PC-9 (cell line): ENCODE measurements around the gene SAMD11. TPM values are rescaled to one million over a fixed set of nuclear protein-coding genes. Genes with fewer than 3 reads are reported as not detected.
A peak's percentile ranks its signal among the peaks of the same experiment; 100 is the strongest.

Experiments used
- BruUV-seq: library from RNA; stranded (reverse); fragments of 400-500 nt; replicated peaks from 2 replicates; lab custom pipeline; 2021; lab: Mats Ljungman, UMichigan
- CTCF ChIA-PET: fragments of 300-600 bp; sonication (Branson Sonifier 250); formaldehyde crosslinking; loops from one replicate; lab custom pipeline; 2022; ENCODE audit warnings: antibody characterized with exemption; lab: Charles Lee
- POLR2A ChIA-PET: fragments of 300-600 bp; sonication (Branson Sonifier 250); formaldehyde crosslinking; loops from one replicate; lab custom pipeline; 2022; ENCODE audit warnings: antibody characterized with exemption; ENCODE audit not compliant: unreplicated experiment; lab: Charles Lee
- DNase-seq, 2 experiments: peaks; one replicate each; pipeline versions ENCODE4 v3.0.0 to v3.0.0-alpha.2; 2015 to 2022; ENCODE audit warnings: mixed read lengths in 1 of 2
- H2AFZ ChIP-seq: fragments of 200-600 bp; sonication (generic); 2 replicates; pipeline ENCODE4 v1.8.1; 2017; ENCODE audit warnings: antibody characterized with exemption
- H3F3A ChIP-seq: fragments of 200-600 bp; sonication (generic); 2 replicates; pipeline ENCODE4 v1.8.1; 2017; ENCODE audit warnings: antibody characterized with exemption, mild to moderate bottlenecking, low read depth; ENCODE audit not compliant: insufficient read depth
- H3K27ac ChIP-seq: fragments of 200-600 bp; sonication (generic); 2 replicates; pipeline ENCODE4 v1.6.1; 2016; ENCODE audit warnings: mixed run types
- H3K27me3 ChIP-seq: fragments of 200-600 bp; sonication (generic); 2 replicates; pipeline ENCODE4 v1.6.1; 2016; ENCODE audit warnings: low read depth, mixed run types; ENCODE audit not compliant: insufficient read depth
- H3K36me3 ChIP-seq: fragments of 200-600 bp; sonication (generic); 2 replicates; pipeline ENCODE4 v1.6.1; 2016; ENCODE audit warnings: low read depth, mixed run types
- H3K4me1 ChIP-seq: fragments of 200-600 bp; sonication (generic); replicated peaks from 2 replicates; pipeline ENCODE4 v1.6.1; 2016; ENCODE audit warnings: mixed run types; ENCODE audit not compliant: insufficient read depth
- H3K4me2 ChIP-seq: fragments of 200-600 bp; sonication (generic); 2 replicates; pipeline ENCODE4 v1.6.1; 2017; ENCODE audit warnings: mixed run types
- H3K4me3 ChIP-seq: fragments of 200-600 bp; sonication (generic); 2 replicates; pipeline ENCODE4 v1.6.1; 2016; ENCODE audit warnings: mixed run types
- H3K79me2 ChIP-seq: fragments of 200-600 bp; sonication (generic); 2 replicates; pipeline ENCODE4 v1.6.1; 2017; ENCODE audit warnings: low read depth, mixed run types
- H3K9me2 ChIP-seq: fragments of 200-600 bp; sonication (generic); 2 replicates; pipeline ENCODE4 v1.8.1; 2017; ENCODE audit warnings: mild to moderate bottlenecking; ENCODE audit not compliant: insufficient read depth
- H3K9me3 ChIP-seq: fragments of 200-600 bp; sonication (generic); 2 replicates; pipeline ENCODE4 v1.8.1; 2016; ENCODE audit warnings: low read depth; ENCODE audit not compliant: insufficient read depth
- H4K20me1 ChIP-seq: fragments of 200-600 bp; sonication (generic); 2 replicates; pipeline ENCODE4 v1.8.1; 2017; ENCODE audit not compliant: insufficient read depth
- CTCF ChIP-seq: fragments of 200-600 bp; sonication (generic); conservative IDR thresholded peaks from 2 replicates; pipeline ENCODE4 v1.6.1; 2017; ENCODE audit warnings: mixed run types, antibody characterized with exemption, mild to moderate bottlenecking, moderate library complexity
- EZH2 ChIP-seq: fragments of 200-600 bp; sonication (generic); IDR thresholded peaks from 2 replicates; pipeline ENCODE4 v1.8.0; 2017; ENCODE audit warnings: antibody characterized with exemption, low read depth
- intact Hi-C: fragments of 100-400 bp; cut with micrococcal nuclease; formaldehyde crosslinking; loops from one replicate; pipeline ENCODE4 v1.10.0; 2022; ENCODE audit not compliant: unreplicated experiment
- total RNA-seq: library from RNA; stranded (reverse); gene quantifications from 2 replicates; pipeline ENCODE4 v1.2.3, GENCODE V29; 2021

Gene SAMD11
- total RNA-seq, 1 experiment from 2014 or later, result 0.59 TPM

- POLR2A ChIA-PET, result interaction anchor here (0.6 kb wide), 1 partner anchor 38 kb away, joined by 3 read pairs; the partner anchor contains the start of gene NOC2L
- Histone ChIP-seq H3K4me2 (peak overlapping the region; percentile 61), H3K27ac (no peak overlapping the region), H2AFZ (no peak overlapping the region), H3K9me2 (no peaks in the 10 kb centered on the region), H3K4me1 (peaks cover 19% of the 10 kb centered on the region), H3K36me3 (no peaks in the 10 kb centered on the region), H3K79me2 (no peaks in the 10 kb centered on the region), H3F3A (peaks cover 12% of the 10 kb centered on the region; the same call in 1 of the 2 replicates), H4K20me1 (no peaks in the 10 kb centered on the region; the same call in 1 of the 2 replicates), H3K27me3 (peaks cover 46% of the 10 kb centered on the region), H3K4me3 (no peak overlapping the region), H3K9me3 (no peaks in the 10 kb centered on the region)
- intact Hi-C loops, result no loop called here
- DNase-seq, result peak in 1 of 2 experiments; percentile 62
- BruUV-seq, result no TSS peak
- CTCF ChIA-PET, result interaction anchor here (0.7 kb wide), 1 partner anchor 21 kb away, joined by 3 read pairs; no protein-coding TSS in a partner anchor
- TF ChIP-seq EZH2, result no peak
- peak; percentile 59; the same call in 1 of the 2 replicates for TF ChIP-seq CTCF
Measured at GRCh38 chr1:921011-921837, 2.5 kb upstream of the SAMD11 start.

- Histone ChIP-seq H3K4me3 (peak overlapping the region; percentile 55; the same call in 1 of the 2 replicates), H3K4me1 (peaks cover 19% of the 10 kb centered on the region), H3F3A (peaks cover 12% of the 10 kb centered on the region; the same call in 1 of the 2 replicates), H3K36me3 (no peaks in the 10 kb centered on the region), H3K27me3 (peaks cover 34% of the 10 kb centered on the region), H4K20me1 (no peaks in the 10 kb centered on the region; the same call in 1 of the 2 replicates), H2AFZ (peak overlapping the region; percentile 73; the same call in 1 of the 2 replicates), H3K79me2 (no peaks in the 10 kb centered on the region), H3K4me2 (peak overlapping the region; percentile 79), H3K9me3 (no peaks in the 10 kb centered on the region), H3K27ac (no peak overlapping the region), H3K9me2 (no peaks in the 10 kb centered on the region)
- CTCF ChIA-PET, result no interaction called here
- no peak for DNase-seq
- POLR2A ChIA-PET, result no interaction called here
- TF ChIP-seq EZH2, result no peak
- no peak for TF ChIP-seq CTCF
- BruUV-seq, result no TSS peak
- intact Hi-C loops, result no loop called here
Measured at GRCh38 chr1:923991-924655, 400 bp downstream of the SAMD11 start.
